Measurements from ENCODE around the gene NPAS4.
"Not testable (repeated sequence)": the region's sequence is repeated elsewhere in the genome, so short reads cannot be mapped to it uniquely, and the experiment has no call there.

Gene NPAS4

DNA sequence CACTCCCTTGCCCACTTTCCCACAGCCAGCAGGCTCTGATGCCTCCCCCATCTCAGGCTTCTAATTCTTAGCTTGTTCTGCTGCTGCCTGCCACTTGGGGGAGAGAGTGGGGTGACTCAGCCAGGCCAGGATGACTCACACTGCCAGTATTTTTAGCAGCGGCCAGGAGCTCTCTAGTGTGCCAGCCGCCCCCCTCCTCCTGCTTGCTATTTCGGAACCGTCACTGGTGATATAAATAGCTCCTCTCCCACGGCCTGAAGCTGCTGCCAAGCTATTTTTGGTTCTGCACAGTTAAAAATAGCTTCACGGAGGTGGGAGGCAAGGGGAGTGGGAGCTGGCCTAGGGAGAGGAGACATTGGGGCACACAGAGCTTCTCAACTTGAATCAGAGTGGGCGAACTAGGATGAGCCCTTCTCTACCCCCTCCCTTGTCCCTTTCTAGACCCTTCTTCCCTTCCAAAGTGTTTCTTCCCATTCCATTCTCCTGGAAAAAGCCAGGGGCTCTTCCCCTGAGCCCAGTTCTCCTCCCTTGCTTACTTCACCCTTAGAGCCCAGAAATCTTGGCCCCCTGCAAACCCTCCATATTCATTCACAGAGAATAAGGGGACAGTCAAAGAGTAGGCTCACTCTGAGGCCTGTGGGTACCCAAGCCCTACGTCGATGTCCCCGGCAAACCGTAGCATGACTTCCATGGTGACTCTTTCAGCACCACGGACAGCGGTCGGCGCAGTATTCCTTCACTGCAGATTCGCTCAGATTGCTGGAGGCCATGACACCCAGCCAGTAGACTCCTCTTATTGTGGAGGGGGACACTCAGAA lies 2.5 kb upstream of the NPAS4 start:
- peak in 1 of 2 donors; percentile 38 for DNase-seq

DNA sequence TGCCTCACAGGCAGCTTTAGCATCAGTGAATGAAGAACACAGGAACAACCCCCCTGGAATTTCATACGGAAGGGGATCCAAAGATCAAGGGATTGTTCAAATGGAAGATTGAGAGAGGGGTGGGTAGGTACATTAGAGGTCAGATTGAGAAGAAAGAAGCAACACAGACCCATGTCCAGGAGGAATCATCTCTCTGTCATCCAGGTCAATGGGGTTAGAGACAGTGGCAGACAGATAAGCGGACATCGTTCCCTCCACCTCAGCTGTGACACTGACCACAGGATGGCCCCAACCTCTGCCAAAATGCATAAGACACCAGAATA lies 1.9 kb upstream of the NPAS4 start:
- DNase-seq, result no peak

DNA sequence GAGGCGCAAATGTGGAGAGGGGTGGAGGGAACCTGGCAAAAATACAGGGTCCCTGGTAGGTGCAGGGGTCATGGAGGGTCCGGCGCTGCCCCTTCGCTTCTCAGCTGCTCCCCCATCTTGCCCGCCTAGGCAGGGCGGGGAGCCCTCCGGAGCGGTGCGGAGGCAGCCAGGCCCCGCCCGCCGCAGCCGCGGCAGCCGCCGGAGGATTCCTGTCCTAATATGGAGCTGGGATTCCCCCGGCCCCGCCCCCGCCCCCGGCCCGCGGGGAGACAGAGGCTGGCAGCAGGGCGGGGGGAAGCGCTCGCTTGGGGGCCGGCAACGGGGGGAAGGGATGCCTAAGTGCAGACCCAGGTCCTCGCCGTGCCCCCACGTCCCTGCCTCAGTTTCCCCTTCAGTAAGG lies 1.0 kb upstream of the NPAS4 start:
- no peak for DNase-seq

DNA sequence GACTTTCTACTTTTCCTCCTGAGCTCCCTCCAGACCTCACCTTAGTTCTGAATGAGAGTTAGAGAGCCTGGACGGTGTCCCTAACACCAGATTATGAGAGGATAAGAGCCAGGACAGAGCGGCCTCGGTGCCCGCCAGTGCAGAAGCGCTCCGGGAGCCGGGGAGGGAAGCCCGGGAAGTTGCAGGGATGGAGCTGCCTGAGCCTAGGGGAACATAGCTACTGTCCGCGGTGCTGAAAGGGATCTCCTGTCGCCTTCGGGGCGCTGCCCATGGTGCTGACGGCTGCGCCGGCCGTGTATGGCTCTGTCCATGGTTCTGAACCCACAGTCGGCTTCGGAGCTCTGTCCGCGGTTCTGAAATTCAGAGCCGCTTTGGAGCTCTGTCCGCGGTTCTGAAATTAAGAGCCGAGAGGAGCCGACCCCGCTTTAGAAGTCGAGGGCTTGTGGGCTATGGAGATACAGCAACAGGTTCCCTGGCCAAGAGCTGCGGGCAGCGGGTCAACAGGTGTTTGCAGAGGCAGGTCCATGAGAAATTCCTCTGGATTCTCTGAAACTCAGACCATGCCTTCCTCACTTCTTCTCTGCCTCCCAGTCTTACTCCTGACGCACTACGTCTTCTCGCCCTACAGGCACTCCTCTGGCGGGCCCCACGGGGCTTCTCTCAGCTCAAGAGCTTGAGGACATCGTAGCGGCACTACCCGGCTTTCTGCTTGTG lies 814 bp downstream of the NPAS4 start:
- DNase-seq, result peak; percentile 76 to 80

DNA sequence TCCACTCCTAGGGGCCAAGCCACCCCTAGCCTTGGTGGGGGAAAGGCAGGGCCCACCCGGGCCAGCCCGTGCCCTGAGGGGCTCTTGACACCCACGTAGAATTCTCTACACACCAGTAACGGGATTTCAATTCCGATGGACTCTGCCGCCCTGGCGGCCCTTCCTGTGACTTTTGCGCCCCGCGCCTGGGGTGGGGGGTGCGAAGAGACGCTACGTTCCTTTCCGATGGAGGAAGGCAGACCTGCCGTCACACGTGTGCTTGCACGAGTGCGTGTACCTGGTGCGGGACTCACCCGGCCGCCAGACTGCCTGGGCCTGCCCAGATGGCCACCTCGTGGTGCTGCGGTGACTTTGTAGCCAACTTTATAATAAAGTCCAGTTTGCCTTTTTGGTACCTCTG lies 5.5 kb downstream of the NPAS4 start:
- no peak for DNase-seq

DNA sequence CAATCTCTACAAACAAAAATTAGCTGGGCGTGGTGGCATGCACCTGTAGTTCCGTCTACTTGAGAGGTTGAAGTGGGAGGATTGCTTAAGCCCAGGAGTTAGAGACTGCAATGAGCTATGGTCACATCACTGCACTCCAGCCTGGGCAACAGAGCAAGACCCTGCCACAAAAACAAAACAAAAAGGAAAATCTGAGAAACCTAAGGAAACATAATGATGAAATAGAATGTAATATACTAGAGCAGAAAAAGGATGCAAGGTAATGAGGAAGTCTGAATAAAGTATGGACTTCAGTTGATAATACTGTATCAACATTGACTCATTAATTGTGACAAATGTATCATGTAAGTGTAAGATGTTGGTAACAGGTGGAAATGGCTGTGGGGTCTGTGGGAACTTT lies 8.1 kb downstream of the NPAS4 start:
- DNase-seq, result no peak

DNA sequence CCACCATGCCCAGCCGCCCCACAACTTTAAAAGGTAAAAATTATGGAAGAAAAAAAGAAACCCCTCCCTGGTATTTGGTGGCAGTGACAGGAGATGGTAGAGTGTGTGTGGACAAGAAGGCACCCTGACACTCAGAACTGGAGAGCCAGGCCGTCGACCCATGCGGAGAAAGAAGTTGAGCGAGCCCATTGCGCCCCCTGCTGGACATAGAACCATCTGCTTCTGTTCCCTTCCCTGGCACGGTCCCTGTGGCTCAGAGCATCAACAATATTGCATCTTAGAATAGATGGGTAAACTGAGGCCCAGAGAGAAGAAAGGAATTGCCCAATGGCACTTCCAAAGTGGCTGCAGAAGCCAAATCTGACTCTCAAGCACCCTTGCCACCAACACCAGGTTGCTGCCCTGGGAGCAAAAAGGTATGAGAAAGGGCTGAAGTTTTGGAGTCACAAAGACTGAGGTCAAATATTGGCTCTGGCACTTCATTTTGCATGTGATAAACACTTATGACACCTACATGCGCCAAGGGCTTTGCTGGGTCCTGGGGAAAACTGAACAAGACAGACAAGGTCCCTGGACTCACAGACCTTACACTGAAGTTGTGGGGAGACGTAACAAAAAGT lies 9.3 kb downstream of the NPAS4 start:
- peak; percentile 47 to 52 for DNase-seq

DNA sequence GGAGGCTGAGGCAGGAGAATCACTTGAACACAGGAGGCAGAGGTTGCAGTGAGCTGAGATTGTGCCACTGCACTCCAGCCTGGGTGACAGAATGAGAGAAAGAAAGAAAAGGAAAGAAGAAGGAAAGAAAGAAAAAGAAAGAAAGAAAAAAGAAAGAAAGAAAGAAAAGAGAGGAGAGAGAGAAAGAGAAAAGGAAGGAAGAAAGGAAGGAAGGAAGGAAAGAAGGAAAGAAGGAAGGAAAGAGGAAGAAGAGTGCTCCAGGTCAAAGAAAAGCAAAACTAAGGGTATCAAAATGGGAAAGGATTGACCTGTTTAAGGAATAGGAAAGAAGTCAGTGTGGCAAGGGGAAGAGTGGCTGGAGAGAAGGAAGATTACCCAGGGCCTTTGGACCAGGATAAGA lies 10.5 kb downstream of the NPAS4 start:
- not testable (repeated sequence) for DNase-seq

DNA sequence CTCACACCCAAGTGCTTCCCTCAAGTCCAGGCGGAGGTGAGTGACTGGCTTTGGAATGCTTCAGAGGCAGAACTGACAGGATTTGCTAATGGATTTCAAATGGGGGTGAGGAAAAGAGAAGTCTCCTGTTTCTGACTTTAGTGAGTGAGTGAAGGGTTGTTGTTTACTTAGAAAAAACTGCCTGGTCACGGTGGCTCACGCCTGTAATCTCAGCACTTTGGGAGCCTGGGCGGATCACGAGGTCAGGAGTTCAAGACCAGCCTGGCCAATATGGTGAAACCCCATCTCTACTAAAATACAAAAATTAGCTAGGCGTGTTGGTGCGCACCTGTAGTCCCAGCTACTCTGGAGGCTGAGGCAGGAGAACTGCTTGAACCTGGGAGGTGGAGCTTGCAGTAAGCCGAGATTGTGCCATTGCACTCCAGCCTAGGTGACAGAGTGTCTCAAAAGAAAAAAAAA lies 11.1 kb downstream of the NPAS4 start:
- not testable (repeated sequence) for DNase-seq

DNA sequence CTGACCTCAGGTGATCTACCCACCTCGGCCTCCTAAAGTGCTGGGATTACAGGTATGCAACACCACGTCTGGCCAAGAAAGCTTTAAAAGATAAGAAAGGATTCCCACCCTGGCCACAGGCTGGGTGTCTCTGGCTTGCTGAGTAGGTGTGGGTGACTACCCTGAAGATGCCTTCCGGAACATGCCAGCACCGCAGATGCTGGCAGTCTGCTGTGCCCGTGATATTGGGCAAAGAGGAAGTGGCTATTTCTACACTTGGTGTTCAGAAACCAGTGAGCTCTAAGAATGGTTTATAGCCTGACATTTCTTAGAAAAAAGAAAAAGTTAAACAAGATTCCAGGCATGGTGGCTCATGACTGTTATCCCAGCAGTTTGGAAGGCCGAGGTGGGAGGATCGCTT lies 11.8 kb downstream of the NPAS4 start:
- DNase-seq, result no peak

DNA sequence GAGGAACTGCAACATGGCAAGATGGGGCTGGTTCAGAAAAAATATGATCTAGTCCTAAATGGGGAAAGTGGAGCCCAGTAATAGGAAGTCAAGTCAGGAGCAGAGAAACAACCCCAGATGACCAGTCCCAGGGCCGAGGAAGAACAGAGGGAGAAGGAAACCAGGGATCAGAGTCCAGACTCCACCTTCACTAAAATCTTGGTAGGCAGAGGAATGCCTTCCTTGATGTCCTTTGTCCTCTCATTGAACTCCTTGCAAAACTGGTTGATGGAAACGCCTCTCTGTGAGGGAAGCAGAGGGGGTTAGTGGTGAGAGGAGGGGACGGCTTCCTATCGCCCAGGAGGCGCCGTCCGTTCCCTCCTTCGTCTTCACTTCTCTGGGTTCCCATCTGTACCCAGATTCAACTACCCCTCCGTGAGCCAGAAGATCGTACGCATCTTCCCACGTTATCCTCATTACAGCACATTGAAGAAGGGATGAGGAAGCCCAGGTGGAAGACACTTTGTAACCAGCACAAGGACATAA lies 17.2 kb downstream of the NPAS4 start:
- no peak for DNase-seq

DNA sequence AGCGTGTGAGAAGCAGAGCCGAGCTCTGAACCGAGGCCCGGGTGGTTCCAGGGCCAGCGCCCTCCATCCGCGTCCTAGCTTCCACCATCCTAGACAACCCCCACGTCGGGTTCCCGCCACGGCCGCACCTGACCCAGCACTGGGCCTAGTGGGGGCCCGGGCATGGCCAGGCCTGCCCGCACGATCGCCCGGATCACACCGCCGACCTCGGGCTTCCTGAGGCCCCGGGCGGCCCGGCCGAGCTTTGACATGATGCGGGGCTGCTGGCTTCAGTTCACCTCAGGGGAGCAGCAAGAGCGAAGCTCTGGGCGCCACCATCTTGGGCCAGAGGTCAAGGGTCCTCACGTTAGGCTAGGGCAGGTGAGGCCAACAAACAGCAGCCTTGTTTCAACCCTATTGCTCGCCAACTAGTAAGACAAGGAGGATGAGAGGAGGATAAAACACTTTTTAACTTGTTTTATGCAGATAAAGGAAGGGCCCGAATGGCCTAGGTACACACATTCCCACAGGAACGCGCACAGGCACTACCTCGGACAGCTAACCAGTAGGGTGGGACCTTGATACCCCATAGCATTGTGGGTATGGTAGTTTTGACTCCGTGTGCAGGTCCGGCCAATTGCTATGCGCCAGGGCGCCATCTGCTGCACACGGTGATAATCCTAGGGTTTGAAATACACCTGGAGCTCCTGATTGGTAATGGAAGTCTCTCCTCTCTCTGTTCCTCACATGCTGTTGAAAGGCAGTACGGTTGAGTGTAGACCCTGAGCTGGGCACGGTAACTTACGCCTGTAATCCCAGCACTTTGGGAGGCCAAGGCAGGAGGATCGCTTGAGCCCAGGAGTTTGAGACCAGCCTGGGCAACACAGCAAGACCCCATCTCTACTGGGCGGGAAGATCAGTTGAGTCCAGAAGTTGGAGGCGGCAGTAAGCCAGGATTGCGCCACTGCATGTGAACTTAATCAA lies 17.9 kb downstream of the NPAS4 start, which contains the start of gene MRPL11:
Gene MRPL11 (minus strand): TSS at position 345 of the 963 bp plus-strand sequence. CDS start 94 bp downstream, at position 251.
- DNase-seq, result peak; percentile 94 to 96

DNA sequence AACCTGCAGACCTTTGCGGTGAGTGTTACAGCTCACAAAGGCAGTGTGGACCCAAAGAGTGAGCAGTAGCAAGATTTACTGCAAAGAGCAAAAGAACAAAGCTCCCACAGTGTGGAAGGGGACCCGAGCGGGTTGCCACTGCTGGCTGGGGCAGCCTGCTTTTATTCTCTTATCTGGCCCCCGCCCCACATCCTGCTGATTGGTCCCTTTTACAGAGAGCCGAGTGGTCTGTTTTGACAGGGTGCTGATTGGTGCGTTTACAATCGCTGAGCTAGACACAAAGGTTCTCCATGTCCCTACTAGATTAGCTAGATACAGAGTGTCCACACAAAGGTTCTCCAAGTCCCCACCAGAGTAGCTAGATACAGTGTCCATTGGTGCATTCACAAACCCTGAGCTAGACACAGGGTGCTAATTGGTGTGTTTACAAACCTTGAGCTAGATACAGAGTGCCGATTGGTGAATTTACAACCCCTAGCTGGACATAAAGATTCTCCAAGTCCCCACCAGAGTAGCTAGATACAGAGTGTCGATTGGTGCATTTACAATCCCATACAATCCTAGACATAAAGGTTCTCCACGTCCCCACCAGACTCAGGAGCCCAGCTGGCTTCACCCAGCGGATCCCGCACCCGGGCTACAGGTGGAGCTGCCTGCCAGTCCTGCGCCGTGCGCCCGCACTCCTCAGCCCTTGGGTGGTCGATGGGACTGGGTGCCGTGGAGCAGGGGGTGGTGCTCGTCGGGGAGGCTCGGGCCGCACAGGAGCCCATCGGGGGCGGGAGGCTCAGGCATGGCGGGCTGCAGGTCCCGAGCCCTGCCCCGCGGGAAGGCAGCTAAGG lies 19.5 kb downstream of the NPAS4 start:
- not testable (repeated sequence) for DNase-seq

DNA sequence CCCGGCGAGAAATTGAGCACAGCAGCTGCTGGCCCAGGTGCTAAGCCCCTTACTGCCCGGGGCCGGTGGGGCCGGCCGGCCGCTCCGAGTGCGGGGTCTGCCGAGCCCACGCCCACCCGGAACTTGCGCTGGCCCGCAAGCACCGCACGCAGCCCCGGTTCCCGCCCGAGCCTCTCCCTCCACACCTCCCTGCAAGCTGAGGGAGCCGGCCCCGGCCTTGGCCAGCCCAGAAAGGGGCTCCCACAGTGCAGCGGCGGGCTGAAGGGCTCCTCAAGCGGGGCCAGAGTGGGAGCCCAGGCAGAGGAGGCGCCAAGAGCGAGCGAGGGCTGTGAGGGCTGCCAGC lies 20.1 kb downstream of the NPAS4 start:
- not testable (repeated sequence) for DNase-seq

DNA sequence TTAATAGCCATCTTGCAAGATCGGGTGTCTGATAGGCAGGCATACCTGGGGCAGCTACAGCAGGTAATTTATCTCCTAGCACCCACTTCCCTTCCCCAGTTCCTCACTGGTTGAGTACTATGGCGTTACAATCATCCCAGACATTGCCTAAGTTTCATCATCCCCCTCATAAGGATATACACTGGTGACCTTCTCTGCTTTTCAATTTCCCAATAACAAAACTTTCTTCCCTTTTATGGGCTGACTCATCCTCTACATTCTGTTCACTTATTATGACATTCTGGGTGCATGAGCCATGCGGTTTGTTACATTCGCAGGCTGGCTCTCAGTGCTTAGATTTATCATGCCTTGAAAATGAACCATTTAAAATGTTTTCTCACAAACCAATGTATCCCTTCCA lies 22.8 kb downstream of the NPAS4 start:
- no peak for DNase-seq

DNA sequence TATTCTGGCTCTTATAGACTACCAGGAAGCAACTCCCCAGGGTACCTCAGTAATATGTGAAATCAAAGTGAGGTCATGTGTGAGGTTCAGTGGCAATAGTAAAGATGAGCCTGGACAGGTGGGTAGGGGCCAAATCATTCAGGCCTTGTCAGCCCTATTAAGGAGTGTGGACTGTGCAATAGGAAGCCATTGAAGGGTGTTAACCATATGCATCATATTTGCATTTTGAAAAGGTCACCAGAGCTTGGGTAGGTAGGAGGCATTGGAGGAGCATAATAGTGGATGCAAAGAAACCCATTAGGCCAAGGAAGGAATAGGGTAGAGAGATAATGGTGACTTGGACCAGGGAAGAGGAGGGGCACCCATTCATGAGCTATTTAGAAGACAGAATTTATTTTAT lies 26.2 kb downstream of the NPAS4 start:
- no peak for DNase-seq

DNA sequence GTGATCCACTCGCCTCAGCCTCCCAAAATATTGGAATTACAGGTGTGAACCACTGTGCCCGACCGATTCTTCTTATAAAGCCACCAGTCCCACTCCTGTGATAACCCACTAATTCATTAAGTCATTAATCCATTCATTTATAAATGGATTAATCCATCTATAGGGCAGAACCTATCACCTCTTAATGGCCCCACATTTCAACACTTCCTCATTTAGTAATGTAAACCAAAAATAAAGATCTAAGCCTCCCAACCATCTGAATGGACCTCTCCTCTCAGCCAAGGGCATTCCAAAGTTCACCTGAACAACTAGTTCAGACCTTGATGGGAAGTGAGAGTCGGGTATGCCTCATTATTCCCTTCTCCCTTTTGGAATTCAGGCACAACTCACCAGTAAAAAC lies 27.7 kb downstream of the NPAS4 start:
- no peak for DNase-seq

DNA sequence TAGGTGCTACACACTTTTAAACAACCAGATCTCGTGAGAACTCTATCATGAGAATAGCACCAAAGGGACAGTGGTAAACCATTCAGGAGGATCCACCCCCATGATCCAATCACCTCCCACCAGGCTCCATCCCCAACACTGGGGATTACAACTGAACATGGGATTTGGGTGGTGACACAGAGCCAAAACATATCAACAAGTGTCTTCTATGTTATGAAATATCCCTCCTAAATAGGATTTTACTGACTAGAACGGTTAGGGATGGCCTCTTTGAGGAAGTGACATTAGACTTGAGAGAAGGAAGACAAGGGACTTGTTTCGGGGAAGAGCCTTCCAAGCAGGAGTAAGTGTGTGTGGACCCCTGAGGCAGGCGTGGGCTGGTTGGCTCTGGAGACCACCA lies 29.7 kb downstream of the NPAS4 start:
- no peak for DNase-seq

DNA sequence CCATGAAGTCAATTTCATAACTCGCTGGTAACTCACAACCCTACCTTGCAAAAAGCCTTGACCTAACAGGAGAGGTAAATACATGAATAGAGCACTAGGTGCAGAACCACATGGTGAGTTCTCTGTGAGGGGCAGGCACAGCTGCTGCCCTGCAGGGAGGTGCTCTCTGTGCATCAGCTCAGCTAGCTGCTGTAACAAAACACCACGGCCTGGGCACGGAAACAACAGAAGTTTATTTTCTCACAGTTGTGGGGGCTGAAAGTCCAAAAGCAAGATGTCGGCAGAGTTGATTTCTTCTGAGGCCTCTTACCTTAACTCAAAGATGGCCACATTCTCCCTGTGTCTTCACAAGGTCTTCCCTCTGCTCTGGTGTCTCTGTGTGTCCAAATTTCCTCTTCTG lies 30.8 kb downstream of the NPAS4 start:
- DNase-seq, result no peak

DNA sequence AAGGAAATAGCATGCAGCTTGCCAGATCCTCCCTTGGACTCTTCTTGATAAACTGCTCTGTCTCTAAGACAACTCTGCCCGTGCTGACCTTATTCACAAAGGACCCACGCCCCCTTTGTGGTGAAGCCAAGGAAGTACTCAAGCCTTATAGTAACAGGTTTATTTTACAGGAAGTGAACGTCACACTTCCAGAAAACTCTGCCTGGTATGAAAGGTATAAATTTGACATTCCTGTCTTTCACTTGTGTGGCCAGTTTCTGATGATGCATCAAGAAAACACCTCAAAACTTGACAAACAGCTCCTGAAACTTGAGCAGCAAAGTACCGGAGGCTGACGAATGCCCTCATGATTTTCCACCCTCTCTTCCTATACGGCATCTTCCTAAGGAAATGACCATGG lies 33.4 kb downstream of the NPAS4 start:
- no peak for DNase-seq

DNA sequence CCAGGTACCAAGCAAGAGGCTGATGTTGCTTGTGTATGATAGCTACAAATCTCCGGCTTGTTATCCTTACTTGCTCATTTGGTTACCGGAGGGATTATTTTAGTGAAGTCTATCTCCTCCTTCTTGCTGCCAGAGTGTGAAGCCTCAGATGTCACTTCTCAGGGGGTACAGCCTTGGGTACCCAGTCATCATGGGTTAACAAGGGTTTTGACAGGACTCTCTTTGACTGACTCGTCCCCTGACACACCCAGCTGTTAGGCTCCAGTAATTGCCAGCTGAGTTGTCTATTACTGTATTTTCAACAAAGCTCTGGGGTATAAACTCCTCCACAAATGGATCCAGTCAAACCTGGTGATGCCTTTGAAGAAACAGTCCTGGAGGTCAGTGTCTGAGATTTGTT lies 34.0 kb downstream of the NPAS4 start:
- no peak for DNase-seq

DNA sequence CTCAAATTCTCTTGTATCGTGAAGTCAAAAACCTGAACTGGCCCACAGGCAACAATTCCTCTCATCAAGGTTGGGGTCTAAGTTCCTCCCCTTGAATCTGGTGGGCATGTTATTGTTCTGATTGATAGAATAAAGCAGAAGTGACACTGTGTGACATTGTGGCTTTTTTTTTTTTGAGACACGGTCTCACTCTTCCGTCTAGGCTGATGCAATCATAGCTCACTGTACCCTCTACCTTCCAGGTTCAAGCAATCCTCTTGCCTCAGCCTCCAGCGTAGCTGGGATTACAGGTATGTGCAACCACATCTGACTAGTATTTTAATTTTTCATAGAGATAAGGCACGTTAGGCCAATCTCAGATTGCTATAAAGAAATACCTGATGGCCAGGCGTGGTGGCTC lies 37.0 kb downstream of the NPAS4 start:
- no peak for DNase-seq
